Peyer's patch (tissue), 4 donors: Measurements from ENCODE around the gene SCFD2. TPM values are rescaled to one million over a fixed set of nuclear protein-coding genes. Genes with fewer than 3 reads are reported as not detected.

Experiments used
- DNase-seq, 3 donors: peaks; one replicate each; pipeline ENCODE4 v3.0.0-alpha.2; 2017 to 2019
- H3K27ac ChIP-seq, 4 donors: fragments of 200-600 bp; sonication (generic); one replicate each; pipeline ENCODE4 v1.5.1; 2016 to 2019
- H3K27me3 ChIP-seq, 2 donors: fragments of 200-600 bp; sonication (generic); one replicate each; pipeline ENCODE4 v1.5.1; 2019
- H3K36me3 ChIP-seq, 3 donors: fragments of 200-600 bp; sonication (generic); one replicate each; pipeline ENCODE4 v1.5.1; 2016 to 2019
- H3K4me1 ChIP-seq, 4 donors: fragments of 200-600 bp; sonication (generic); one replicate each; pipeline ENCODE4 v1.5.1; 2016 to 2019
- H3K4me3 ChIP-seq, 4 donors: fragments of 200-600 bp; sonication (generic); 1 replicate in 3 of 4; 2 replicates in 1 of 4; pipeline ENCODE4 v1.5.1; 2016 to 2019; ENCODE audit warnings: mild to moderate bottlenecking in 1 of 4
- H3K9me3 ChIP-seq, 4 donors: fragments of 200-600 bp; sonication (generic); one replicate each; pipeline ENCODE4 v1.5.1; 2016 to 2019; ENCODE audit warnings: mild to moderate bottlenecking in 1 of 4
- CTCF ChIP-seq, 6 experiments: fragments of 450-650 bp in 4 of 6; fragments of 200-600 bp in 2 of 6; sonication (generic) in 1 of 6; IDR thresholded peaks; one replicate each; pipeline ENCODE4 v1.5.1; 2017 to 2019; ENCODE audit warnings: antibody characterized with exemption in 6 of 6, mild to moderate bottlenecking in 3 of 6, moderate library complexity in 1 of 6
- POLR2A ChIP-seq, 2 donors: fragments of 450-650 bp; IDR thresholded peaks; one replicate each; pipeline ENCODE4 v1.5.1; 2017; ENCODE audit warnings: antibody characterized with exemption in 2 of 2, mild to moderate bottlenecking in 2 of 2, moderate library complexity in 2 of 2
- total RNA-seq, 4 donors: library from RNA; depleted of rRNA; stranded (reverse); fragments of >200 nt; gene quantifications; one replicate each; pipeline ENCODE4 v1.1.0, GENCODE V29; 2016

SCFD2 gene
- total RNA-seq, 4 donors from 2014 or later: 17.3 to 165 (median 30.1) TPM

- H3K27ac ChIP-seq: no peak overlapping the region
- DNase-seq: no peak
- no peak overlapping the region for H3K4me3 ChIP-seq
- TF ChIP-seq POLR2A (IDR thresholded peaks at IDR 0.05): no peak
- TF ChIP-seq CTCF (IDR thresholded peaks at IDR 0.05): no peak
- no peaks in the 10 kb centered on the region for H3K9me3 ChIP-seq
- H3K4me1 ChIP-seq: no peaks in the 10 kb centered on the region
- no peaks in the 10 kb centered on the region for H3K27me3 ChIP-seq
- no peaks in the 10 kb centered on the region for H3K36me3 ChIP-seq
Measured at GRCh38 chr4:53192496-53192895, 173.4 kb downstream of the SCFD2 start.

- no peak overlapping the region for H3K27ac ChIP-seq
- H3K9me3 ChIP-seq: no peaks in the 10 kb centered on the region
- H3K4me1 ChIP-seq: no peaks in the 10 kb centered on the region
- TF ChIP-seq CTCF (IDR thresholded peaks at IDR 0.05): no peak
- TF ChIP-seq POLR2A (IDR thresholded peaks at IDR 0.05): no peak
- H3K36me3 ChIP-seq: no peaks in the 10 kb centered on the region
- no peaks in the 10 kb centered on the region for H3K27me3 ChIP-seq
- no peak for DNase-seq
- no peak overlapping the region for H3K4me3 ChIP-seq
Measured at GRCh38 chr4:53191997-53192396, 173.9 kb downstream of the SCFD2 start.

- Histone ChIP-seq H3K36me3 (no peaks in the 10 kb centered on the region), H3K4me3 (no peak overlapping the region), H3K4me1 (no peaks in the 10 kb centered on the region), H3K27me3 (no peaks in the 10 kb centered on the region), H3K9me3 (no peaks in the 10 kb centered on the region), H3K27ac (no peak overlapping the region)
- DNase-seq: no peak
- TF ChIP-seq POLR2A (IDR thresholded peaks at IDR 0.05) (no peak), CTCF (IDR thresholded peaks at IDR 0.05) (no peak)
Measured at GRCh38 chr4:53189011-53189410, 176.8 kb downstream of the SCFD2 start.

DNA sequence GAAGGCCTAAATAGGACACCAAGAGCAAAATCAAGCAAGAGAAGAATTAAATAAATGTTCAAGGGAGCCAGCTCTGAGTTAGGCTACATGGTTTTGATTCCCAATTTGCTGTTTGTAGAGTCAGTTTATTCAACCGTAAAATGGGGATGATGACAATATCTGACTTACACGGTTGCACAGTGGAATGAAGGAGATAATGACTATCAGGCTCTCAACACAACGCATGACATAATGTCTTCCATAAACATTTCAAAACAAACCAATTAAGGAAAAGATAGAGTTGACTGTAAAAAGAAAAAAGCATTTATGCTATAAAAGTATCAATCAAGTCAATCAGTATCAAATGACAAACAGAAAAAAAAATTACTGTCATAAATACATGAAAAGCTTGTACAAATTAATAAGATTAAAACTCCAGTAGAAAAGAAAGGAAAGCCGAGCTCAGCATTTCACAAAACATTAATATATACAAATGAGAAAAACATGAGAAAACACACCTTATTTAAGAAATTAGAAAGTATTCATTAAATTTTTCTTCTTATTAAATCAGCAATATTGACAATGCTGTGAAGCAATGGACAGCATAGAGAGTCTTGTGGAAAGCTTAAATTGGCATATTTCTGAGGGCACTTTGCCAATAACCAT lies 179.0 kb downstream of the SCFD2 start:
- no peak overlapping the region for H3K4me3 ChIP-seq
- H3K9me3 ChIP-seq: no peaks in the 10 kb centered on the region
- TF ChIP-seq POLR2A (IDR thresholded peaks at IDR 0.05) (no peak), CTCF (IDR thresholded peaks at IDR 0.05) (no peak)
- H3K27me3 ChIP-seq: no peaks in the 10 kb centered on the region
- H3K27ac ChIP-seq: no peak overlapping the region
- no peak for DNase-seq
- H3K36me3 ChIP-seq: no peaks in the 10 kb centered on the region
- no peaks in the 10 kb centered on the region for H3K4me1 ChIP-seq

- no peaks in the 10 kb centered on the region for H3K9me3 ChIP-seq
- DNase-seq: no peak
Measured at GRCh38 chr4:53185869-53186585, 179.8 kb downstream of the SCFD2 start.

More at GRCh38 chr4:53185869-53186585, 179.8 kb downstream of the SCFD2 start:
- H3K27me3 ChIP-seq: no peaks in the 10 kb centered on the region
- H3K4me3 ChIP-seq: no peak overlapping the region
- TF ChIP-seq POLR2A (IDR thresholded peaks at IDR 0.05) (no peak), CTCF (IDR thresholded peaks at IDR 0.05) (no peak)
- H3K27ac ChIP-seq: no peak overlapping the region
- no peaks in the 10 kb centered on the region for H3K4me1 ChIP-seq
- no peaks in the 10 kb centered on the region for H3K36me3 ChIP-seq
